Activated CD8-positive, alpha-beta memory T cell treated with anti-CD3 and anti-CD28 coated beads, Interleukin-2, amount 10 ng/mL, durations not matched to agents 7 days and 5 days (primary cell): ENCODE data around the gene PLEKHG5. TPM values are rescaled to one million over a fixed set of nuclear protein-coding genes. Genes with fewer than 3 reads are reported as not detected.
"Not testable (repeated sequence)": the region's sequence is repeated elsewhere in the genome, so short reads cannot be mapped to it uniquely, and the experiment has no call there.

Experiments
- ATAC-seq: fragments of 150-1000 bp; cut with Tn5 transposase; one replicate; pipeline ENCODE4 v1.10.0; 2021; ENCODE audit warnings: moderate library complexity
- CTCF ChIA-PET: fragments of 350-600 bp; sonication (Branson Sonifier 250); formaldehyde crosslinking; loops from one replicate; lab custom pipeline; 2021; ENCODE audit warnings: antibody characterized with exemption; lab: Charles Lee
- DNase-seq: peaks from one replicate; pipeline ENCODE4 v3.0.0-alpha.2; 2020
- H3K27ac Mint-ChIP-seq: one replicate; pipeline ENCODE4 v1.8.0; 2021; ENCODE audit warnings: mild to moderate bottlenecking, mixed read lengths
- H3K27me3 Mint-ChIP-seq: one replicate; pipeline ENCODE4 v1.8.0; 2021; ENCODE audit warnings: mixed read lengths
- H3K36me3 Mint-ChIP-seq: one replicate; pipeline ENCODE4 v1.8.0; 2021; ENCODE audit warnings: mild to moderate bottlenecking, mixed read lengths
- H3K4me1 Mint-ChIP-seq: one replicate; pipeline ENCODE4 v1.8.0; 2021; ENCODE audit warnings: mixed read lengths
- H3K4me3 Mint-ChIP-seq: one replicate; pipeline ENCODE4 v1.8.0; 2021; ENCODE audit warnings: mild to moderate bottlenecking, moderate library complexity, mixed read lengths
- H3K9me3 Mint-ChIP-seq: one replicate; pipeline ENCODE4 v1.8.0; 2022; ENCODE audit warnings: low read depth, mixed read lengths
- total RNA-seq, 2 experiments: library from RNA; stranded (reverse); gene quantifications; one replicate each; pipeline ENCODE4 v1.2.3, GENCODE V29; 2021

The PLEKHG5 gene
- total RNA-seq, 2 experiments from 2014 or later = 1.1 to 1.7 TPM

DNA sequence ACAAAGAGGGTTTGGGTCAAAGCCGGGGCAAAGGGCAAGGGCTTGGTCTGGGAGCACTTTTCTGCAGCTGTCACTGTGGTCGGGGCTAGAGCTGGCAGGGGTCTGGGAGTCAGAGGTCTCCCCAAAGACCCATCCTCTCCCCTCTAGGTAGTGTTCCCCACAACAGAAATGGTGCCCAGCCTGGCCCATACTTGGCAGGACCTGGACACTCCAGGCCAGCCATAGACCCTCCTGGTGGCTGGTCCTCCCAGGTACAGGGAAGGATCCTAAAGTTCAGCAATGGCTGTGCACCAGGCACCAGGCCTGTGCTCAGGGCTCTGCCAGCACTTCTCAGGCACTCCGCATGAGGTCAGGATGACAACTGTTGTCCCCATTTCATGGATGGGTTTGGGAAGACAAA is 55.9 kb downstream of the PLEKHG5 start:
- no peak overlapping the region for H3K27ac Mint-ChIP-seq
- H3K9me3 Mint-ChIP-seq = no peaks in the 10 kb centered on the region
- H3K4me3 Mint-ChIP-seq = no peak overlapping the region
- ATAC-seq (no peak), DNase-seq (no peak)
- H3K27me3 Mint-ChIP-seq = peaks cover 26% of the 10 kb centered on the region
- CTCF ChIA-PET = interaction anchor here (0.5 to 8.9 kb wide), 3 partner anchors 9 to 88 kb away, joined by 3 to 102 read pairs (median 3); partner anchors contain the start of gene HES2
- H3K4me1 Mint-ChIP-seq = no peaks in the 10 kb centered on the region
- H3K36me3 Mint-ChIP-seq = no peaks in the 10 kb centered on the region

DNA sequence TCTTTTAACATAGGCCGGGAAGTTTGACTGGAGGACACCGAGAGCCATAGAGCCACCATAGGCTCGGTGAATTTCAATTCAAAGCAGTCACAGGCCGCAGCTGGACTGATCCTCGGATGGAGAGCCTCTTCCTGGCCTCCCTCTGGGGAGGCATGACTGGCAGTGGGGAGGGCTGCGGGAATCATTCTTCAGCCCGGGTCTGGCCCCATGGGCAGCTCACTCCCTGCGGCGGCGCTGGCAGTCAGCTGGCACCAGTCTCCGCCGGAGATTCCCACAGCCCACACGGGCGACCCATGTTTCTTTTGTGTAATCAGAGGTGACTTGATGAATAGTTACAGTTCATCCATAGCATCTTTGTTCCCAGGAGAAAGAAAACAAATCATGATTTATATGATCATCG is 56.3 kb downstream of the PLEKHG5 start:
- DNase-seq (no peak), ATAC-seq (no peak)
- CTCF ChIA-PET = interaction anchor here (0.5 to 8.9 kb wide), 3 partner anchors 8 to 88 kb away, joined by 3 to 102 read pairs (median 3); partner anchors contain the start of gene HES2
- H3K9me3 Mint-ChIP-seq = no peaks in the 10 kb centered on the region
- no peaks in the 10 kb centered on the region for H3K36me3 Mint-ChIP-seq
- H3K27me3 Mint-ChIP-seq = peaks cover 30% of the 10 kb centered on the region
- H3K4me1 Mint-ChIP-seq = no peaks in the 10 kb centered on the region
- H3K27ac Mint-ChIP-seq = no peak overlapping the region
- H3K4me3 Mint-ChIP-seq = no peak overlapping the region

DNA sequence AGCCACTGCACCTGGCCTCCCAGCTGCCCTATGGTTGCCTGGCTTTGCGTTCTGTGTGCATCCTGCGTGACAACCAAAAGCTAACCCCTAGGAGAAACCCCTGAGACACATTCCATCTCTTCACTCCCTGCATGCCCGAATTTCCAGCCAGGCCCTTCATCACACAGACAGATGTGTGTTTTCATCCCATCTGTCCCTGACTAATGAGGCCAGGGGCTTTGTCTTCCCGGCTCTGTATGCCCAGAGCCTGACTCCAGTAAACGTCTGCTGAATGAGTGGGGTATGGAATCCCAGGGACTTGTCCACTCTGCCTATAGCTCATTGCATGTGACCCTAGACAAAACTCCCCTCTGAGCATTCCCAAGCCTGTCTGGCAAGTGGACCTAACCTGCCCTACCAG is 57.3 kb downstream of the PLEKHG5 start:
- peaks cover 29% of the 10 kb centered on the region for H3K27me3 Mint-ChIP-seq

DNA sequence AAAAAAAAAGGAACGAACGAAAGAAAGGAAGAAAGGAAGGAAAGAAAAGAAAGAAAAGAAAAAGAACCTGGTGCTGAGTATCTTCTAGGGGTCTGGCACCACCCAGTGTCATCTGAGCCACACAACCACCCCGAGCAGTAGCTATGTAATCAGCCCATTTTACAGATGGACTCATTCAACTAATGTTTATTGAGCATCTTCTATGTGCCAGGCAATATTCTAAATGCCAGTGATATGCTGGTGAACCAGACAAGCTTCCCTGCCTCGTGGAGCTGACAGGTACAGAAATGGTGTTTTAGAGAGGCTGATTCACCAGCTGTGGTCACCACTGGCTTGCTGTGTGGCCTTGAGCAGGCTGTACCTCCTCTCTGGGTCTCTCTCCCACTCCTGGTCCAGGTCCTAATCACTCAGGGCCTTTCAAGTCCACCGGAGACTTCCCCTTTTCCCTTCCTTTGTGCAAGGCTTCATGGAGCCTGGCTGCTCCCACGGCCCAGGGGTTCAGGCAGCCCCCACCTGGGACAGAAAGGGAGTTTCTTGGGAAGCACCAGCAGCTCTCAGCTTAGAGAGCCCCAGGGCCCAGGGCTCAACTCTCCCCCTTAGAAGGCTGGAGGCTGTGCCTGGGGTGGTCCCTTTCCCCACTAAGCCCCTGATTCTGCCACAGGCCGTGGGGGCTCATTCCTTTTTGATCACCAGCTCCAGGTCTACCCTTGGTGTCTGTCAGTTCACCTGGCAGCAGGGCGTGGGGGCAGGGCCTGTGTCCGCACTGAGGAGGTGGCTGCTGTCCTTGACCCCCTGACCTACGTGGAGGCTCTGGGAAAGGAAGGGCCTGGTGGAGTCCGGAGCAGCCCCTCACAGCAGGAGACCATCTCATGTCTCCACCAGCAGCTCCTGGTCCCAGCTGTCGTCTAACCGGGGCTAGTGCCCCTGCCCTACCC is 59.6 kb downstream of the PLEKHG5 start:
- not testable (repeated sequence) for H3K9me3 Mint-ChIP-seq, H3K27ac Mint-ChIP-seq, ATAC-seq, H3K4me1 Mint-ChIP-seq, H3K4me3 Mint-ChIP-seq, DNase-seq, H3K36me3 Mint-ChIP-seq
- peaks cover 24% of the 10 kb centered on the region for H3K27me3 Mint-ChIP-seq
- CTCF ChIA-PET = interaction anchor here (0.7 to 3.6 kb wide), 5 partner anchors 8 to 209 kb away, joined by 3 to 17 read pairs (median 3); no protein-coding TSS in a partner anchor

More for the DNA sequence above, 57.3 kb downstream of the PLEKHG5 start:
- Mint-ChIP-seq H3K36me3 (no peaks in the 10 kb centered on the region), H3K4me1 (no peaks in the 10 kb centered on the region), H3K4me3 (no peak overlapping the region), H3K27ac (no peak overlapping the region), H3K9me3 (no peaks in the 10 kb centered on the region)
- DNase-seq (no peak), ATAC-seq (no peak)
- CTCF ChIA-PET = interaction anchor here (0.6 to 3.6 kb wide), 2 partner anchors 11 to 19 kb away, joined by 3 to 17 read pairs; no protein-coding TSS in a partner anchor

DNA sequence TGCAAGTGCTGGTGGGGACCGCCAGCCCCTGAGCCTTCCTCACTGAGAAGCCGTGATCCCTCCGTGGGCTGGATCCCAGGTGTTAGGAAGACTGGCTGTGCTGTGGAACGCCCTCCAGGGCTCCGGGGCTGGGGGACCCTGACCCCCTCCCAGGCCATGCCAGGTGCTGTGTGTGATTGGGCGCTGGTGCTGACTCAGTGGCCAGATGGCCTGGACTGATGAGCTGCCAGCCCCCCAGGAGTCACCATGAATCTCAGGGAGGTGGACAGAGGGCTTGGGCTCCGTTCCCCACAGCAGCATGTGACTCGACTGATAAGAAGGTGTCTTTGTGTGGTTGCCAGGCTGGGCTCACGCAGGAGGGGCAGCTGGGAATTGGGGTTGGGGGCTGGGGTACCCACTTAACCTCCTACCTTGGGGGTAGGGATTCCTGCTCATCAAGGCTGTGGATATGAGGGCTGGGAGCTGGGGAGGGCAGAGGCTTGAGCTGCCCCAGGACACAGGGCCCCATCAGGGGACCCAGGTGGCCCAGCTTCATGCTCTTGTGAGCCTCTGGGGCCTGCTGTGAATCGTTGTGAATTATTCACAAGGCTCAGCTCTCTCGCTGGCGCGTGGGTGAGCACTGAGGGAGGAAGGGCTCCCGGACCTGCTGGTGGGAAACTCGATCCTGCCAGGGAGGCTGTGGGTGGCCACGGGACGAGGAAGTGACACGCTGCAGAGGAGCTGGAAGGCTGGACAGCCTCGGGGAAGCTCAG is 61.6 kb downstream of the PLEKHG5 start:
- not testable (repeated sequence) for DNase-seq, H3K9me3 Mint-ChIP-seq, H3K27ac Mint-ChIP-seq, H3K4me3 Mint-ChIP-seq, ATAC-seq, H3K4me1 Mint-ChIP-seq, H3K36me3 Mint-ChIP-seq
- H3K27me3 Mint-ChIP-seq = peaks cover 40% of the 10 kb centered on the region
- CTCF ChIA-PET = interaction anchor here (0.9 to 1.4 kb wide), 5 partner anchors 11 to 82 kb away, joined by 3 read pairs; no protein-coding TSS in a partner anchor

DNA sequence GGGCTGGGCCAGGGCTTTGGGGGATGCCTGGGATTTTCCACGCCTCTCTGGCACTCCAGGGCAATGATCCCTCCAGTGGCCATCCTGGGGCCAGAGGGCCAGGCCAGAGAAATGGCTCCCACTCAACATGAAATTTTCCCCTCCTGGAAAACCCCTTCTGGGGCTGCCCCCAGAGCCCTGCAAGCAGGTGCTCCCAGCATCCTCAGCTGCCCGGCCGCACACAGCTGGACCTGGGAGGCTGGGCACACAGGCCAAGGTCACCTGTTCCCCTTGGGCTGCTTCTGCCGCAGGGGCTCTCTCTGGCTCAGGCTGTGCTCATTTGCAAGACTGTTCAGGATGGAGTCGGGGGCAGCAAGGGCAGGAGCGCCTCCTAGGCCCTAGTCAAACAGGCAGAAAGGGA is 63.0 kb downstream of the PLEKHG5 start:
- H3K4me1 Mint-ChIP-seq, H3K9me3 Mint-ChIP-seq, H3K4me3 Mint-ChIP-seq, DNase-seq, ATAC-seq, CTCF ChIA-PET, H3K36me3 Mint-ChIP-seq, H3K27ac Mint-ChIP-seq: not testable (repeated sequence)
- H3K27me3 Mint-ChIP-seq = peaks cover 46% of the 10 kb centered on the region

DNA sequence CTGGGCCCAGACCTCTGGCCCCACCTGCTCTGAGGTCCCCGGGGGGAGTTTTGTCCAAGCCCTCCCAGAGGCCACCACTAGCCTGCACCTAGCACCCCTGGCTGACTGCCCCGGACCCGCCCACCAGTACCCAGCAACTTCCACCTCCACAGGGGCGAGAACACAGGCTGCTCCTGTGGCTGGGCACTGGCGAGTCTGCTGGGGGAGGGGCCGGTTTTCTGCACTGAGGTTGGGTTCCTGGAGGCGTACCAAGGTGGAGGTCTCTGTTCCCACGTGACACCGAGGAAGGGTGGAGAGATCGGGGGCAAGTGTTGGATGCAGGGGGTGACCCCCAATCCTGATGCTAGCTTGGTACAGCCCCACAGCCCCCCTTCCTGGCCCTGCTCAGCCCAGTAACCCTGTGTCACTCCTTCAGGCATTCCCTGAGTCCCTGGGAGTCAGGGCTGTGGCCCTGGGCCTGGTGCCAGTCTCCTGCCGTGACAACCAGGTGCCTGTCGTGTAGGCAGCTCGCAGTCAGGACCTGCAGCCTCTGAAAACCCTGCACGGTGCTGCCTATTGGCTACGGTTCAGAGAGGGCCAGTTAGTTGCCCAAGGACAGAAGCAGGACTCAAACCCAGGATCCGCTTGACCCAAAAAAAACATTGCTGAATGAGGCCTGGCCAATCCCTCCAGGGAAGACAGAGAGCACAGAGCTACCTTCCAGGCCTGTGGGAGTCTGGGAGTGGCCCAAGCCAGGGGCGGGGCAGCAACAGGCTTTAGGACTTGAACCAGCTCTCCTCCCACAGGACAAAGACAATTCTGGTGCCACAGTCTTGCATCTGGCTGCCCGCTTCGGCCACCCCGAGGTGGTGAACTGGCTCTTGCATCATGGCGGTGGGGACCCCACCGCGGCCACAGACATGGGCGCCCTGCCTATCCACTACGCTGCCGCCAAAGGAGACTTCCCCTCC is 63.8 kb downstream of the PLEKHG5 start:
- CTCF ChIA-PET = interaction anchor here (0.8 kb wide), 1 partner anchor 11 kb away, joined by 3 read pairs; no protein-coding TSS in a partner anchor
- Mint-ChIP-seq H3K9me3 (no peaks in the 10 kb centered on the region), H3K27ac (no peak overlapping the region), H3K4me3 (no peak overlapping the region), H3K36me3 (no peaks in the 10 kb centered on the region), H3K4me1 (peaks cover 12% of the 10 kb centered on the region), H3K27me3 (peaks cover 51% of the 10 kb centered on the region)
- no peak for ATAC-seq
- no peak for DNase-seq

DNA sequence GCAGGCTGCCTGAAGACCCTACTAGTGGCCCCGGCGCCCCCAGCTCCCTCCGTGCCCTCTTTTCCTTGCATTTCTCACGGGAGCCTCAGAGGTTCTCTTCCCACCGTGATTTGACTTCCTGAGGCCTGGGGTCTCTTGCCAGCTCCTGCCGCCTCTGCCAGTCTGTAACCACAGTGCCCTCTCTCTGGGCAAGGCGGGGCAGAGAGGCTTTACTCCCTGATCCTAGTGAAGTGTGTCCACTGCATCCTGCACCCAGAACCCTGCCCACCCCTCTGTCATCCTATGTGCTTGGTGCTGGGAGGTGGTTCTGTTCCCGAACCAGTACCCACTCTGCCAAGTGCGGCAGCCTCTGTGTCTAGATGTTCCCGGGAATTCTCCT is 64.5 kb downstream of the PLEKHG5 start:
- Mint-ChIP-seq H3K4me1 (peaks cover 12% of the 10 kb centered on the region), H3K27ac (no peak overlapping the region), H3K36me3 (no peaks in the 10 kb centered on the region), H3K27me3 (peaks cover 57% of the 10 kb centered on the region), H3K4me3 (no peak overlapping the region), H3K9me3 (no peaks in the 10 kb centered on the region)
- CTCF ChIA-PET = interaction anchor here (0.9 to 2.6 kb wide), 2 partner anchors 8 to 11 kb away, joined by 3 to 15 read pairs; no protein-coding TSS in a partner anchor
- DNase-seq = no peak
- ATAC-seq = no peak

GRCh38 chr1:6426277-6426971 is 65.0 kb downstream of the PLEKHG5 start:
- CTCF ChIA-PET = interaction anchor here (0.9 to 2.6 kb wide), 3 partner anchors 9 to 153 kb away, joined by 3 to 15 read pairs (median 3); partner anchors contain the start of gene ZBTB48
- Mint-ChIP-seq H3K4me3 (no peak overlapping the region), H3K27me3 (peaks cover 59% of the 10 kb centered on the region), H3K36me3 (no peaks in the 10 kb centered on the region), H3K9me3 (no peaks in the 10 kb centered on the region), H3K4me1 (peaks cover 15% of the 10 kb centered on the region), H3K27ac (no peak overlapping the region)
- DNase-seq (no peak), ATAC-seq (no peak)

- DNase-seq (no peak), ATAC-seq (no peak)
- peaks cover 15% of the 10 kb centered on the region for H3K4me1 Mint-ChIP-seq
- no peaks in the 10 kb centered on the region for H3K36me3 Mint-ChIP-seq
- no peaks in the 10 kb centered on the region for H3K9me3 Mint-ChIP-seq
- CTCF ChIA-PET = interaction anchor here (1.1 to 2.6 kb wide), 2 partner anchors 12 to 154 kb away, joined by 3 to 15 read pairs; partner anchors contain the start of gene ZBTB48
- H3K27me3 Mint-ChIP-seq = peaks cover 66% of the 10 kb centered on the region
- H3K4me3 Mint-ChIP-seq = no peak overlapping the region
- no peak overlapping the region for H3K27ac Mint-ChIP-seq
Observed at GRCh38 chr1:6425658-6426057, 65.8 kb downstream of the PLEKHG5 start.

- CTCF ChIA-PET = interaction anchor here (2.6 kb wide), 1 partner anchor 13 kb away, joined by 15 read pairs; no protein-coding TSS in a partner anchor
- Mint-ChIP-seq H3K9me3 (no peaks in the 10 kb centered on the region), H3K27ac (no peak within 1 kb of the TSS), H3K4me1 (peaks cover 17% of the 10 kb centered on the region), H3K27me3 (peaks cover 65% of the 10 kb centered on the region), H3K36me3 (no peaks in the 10 kb centered on the region), H3K4me3 (peak within 1 kb of the TSS; percentile 9)
- DNase-seq = no peak
- peak; percentile 38 for ATAC-seq
Observed at GRCh38 chr1:6424619-6425593, 66.6 kb downstream of the PLEKHG5 start, which contains the start of gene ESPN. TSS of gene ESPN (plus strand) at chr1:6424776. CDS start at chr1:6424956, 180 bp downstream.
